Neural progenitor cell (in vitro differentiated cells): ENCODE data around the gene ZNF597.

Source experiments
- CTCF ChIP-seq: fragments of 200-600 bp; sonication (generic); IDR thresholded peaks from 2 replicates; pipeline ENCODE4 v1.5.1; 2017; ENCODE audit warnings: antibody characterized with exemption, mild to moderate bottlenecking
- EZH2 ChIP-seq: fragments of 200-600 bp; sonication (generic); IDR thresholded peaks from 2 replicates; pipeline ENCODE4 v1.6.1; 2017; ENCODE audit warnings: antibody characterized with exemption, mild to moderate bottlenecking, moderate library complexity
- EZH2phosphoT487 ChIP-seq: fragments of 200-600 bp; sonication (generic); IDR thresholded peaks from 2 replicates; pipeline ENCODE4 v1.6.1; 2017; ENCODE audit warnings: antibody characterized with exemption

GRCh38 chr16:3467921-3468320, 24.6 kb upstream of the ZNF597 start:
- no peak for TF ChIP-seq CTCF
- no peak for TF ChIP-seq EZH2
- no peak for TF ChIP-seq EZH2phosphoT487
